Colonic mucosa (tissue), 4 donors: ENCODE measurements around the gene ARID1B. TPM values are rescaled to one million over a fixed set of nuclear protein-coding genes. Genes with fewer than 3 reads are reported as not detected.

Experiments
- DNase-seq: peaks from one replicate; pipeline ENCODE4 v3.0.0-alpha.2; 2020
- H3K27ac ChIP-seq: fragments of 200-600 bp; one replicate; pipeline ENCODE4 v1.8.0; 2021
- H3K27me3 ChIP-seq: fragments of 200-600 bp; one replicate; pipeline ENCODE4 v1.8.0; 2021
- H3K36me3 ChIP-seq: fragments of 200-600 bp; one replicate; pipeline ENCODE4 v1.8.0; 2021
- H3K4me1 ChIP-seq: fragments of 200-600 bp; one replicate; pipeline ENCODE4 v1.8.0; 2021; ENCODE audit warnings: mild to moderate bottlenecking
- H3K4me3 ChIP-seq: fragments of 200-600 bp; one replicate; pipeline ENCODE4 v1.8.0; 2021
- H3K9ac ChIP-seq, 2 donors: one replicate each; pipeline ENCODE4 v1.7.0; 2013; ENCODE audit warnings: control low read depth in 2 of 2, low read depth in 2 of 2, low read length in 2 of 2
- H3K9me3 ChIP-seq: fragments of 200-600 bp; one replicate; pipeline ENCODE4 v1.8.0; 2021
- CTCF ChIP-seq: fragments of 200-600 bp; IDR thresholded peaks from one replicate; pipeline ENCODE4 v1.8.0; 2022; ENCODE audit warnings: antibody characterized with exemption, mild to moderate bottlenecking
- intact Hi-C: fragments of 100-400 bp; cut with DNase I; formaldehyde crosslinking; loops from one replicate; pipeline ENCODE4 v1.14.1; 2022
- total RNA-seq, 2 donors: library from RNA; stranded (reverse); fragmentation: NEBNext Ultra II Directional in 1 of 2; extraction: Animal tissue kit (Norgen Biotek cat#: 25700) in 1 of 2; gene quantifications; one replicate each; pipeline ENCODE4 v1.2.1, GENCODE V29; 2021
- donor health status: healthy.
- donor health status: DM: no; HTN: no; CAD: no.
- donor health status: DM: no; HTN: no; CAD: no.

Gene ARID1B
- total RNA-seq, 2 donors from 2014 or later, result 61.3 to 71.5 TPM

GRCh38 chr6:156767603-156768467, 9.3 kb upstream of the ARID1B start:
- no peaks in the 10 kb centered on the region for H3K4me1 ChIP-seq
- intact Hi-C loops, result no loop called here
- no peaks in the 10 kb centered on the region for H3K36me3 ChIP-seq
- no peak for TF ChIP-seq CTCF
- H3K27me3 ChIP-seq, result no peaks in the 10 kb centered on the region
- no peak overlapping the region for H3K27ac ChIP-seq
- H3K4me3 ChIP-seq, result no peak overlapping the region
- DNase-seq, result no peak
- H3K9ac ChIP-seq, result no peak overlapping the region
- no peaks in the 10 kb centered on the region for H3K9me3 ChIP-seq

DNA sequence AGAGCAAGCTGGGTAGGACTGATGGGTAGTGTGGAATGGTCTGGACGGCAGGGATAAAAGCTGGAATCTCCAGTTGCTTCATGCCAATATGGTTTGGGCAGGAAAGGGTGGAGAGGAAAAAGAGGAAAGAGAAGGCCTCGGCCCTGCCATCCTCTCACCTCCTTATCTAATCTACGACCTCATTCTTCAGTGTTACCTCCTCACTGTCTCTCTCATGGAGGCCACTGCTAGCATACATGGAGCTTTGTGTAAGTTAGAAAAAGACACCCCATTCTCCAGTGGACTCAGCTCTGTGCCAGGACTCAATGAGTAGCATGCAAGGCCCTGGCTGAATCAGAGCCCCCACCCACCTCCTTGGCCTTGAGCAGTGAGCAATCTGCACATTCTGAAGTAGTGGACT, 6.1 kb upstream of the ARID1B start:
- intact Hi-C loops, result loop anchor here (5.0 kb wide), 1 partner anchor 79 kb away; no protein-coding TSS in a partner anchor
- TF ChIP-seq CTCF, result no peak
- H3K9me3 ChIP-seq, result no peaks in the 10 kb centered on the region
- H3K4me3 ChIP-seq, result no peak overlapping the region
- no peak overlapping the region for H3K9ac ChIP-seq
- no peaks in the 10 kb centered on the region for H3K27me3 ChIP-seq
- no peaks in the 10 kb centered on the region for H3K36me3 ChIP-seq
- no peak overlapping the region for H3K27ac ChIP-seq
- no peak for DNase-seq
- H3K4me1 ChIP-seq, result peaks cover 2% of the 10 kb centered on the region

GRCh38 chr6:156771761-156772160, 5.4 kb upstream of the ARID1B start:
- DNase-seq, result no peak
- intact Hi-C loops, result loop anchor here (5.0 kb wide), 1 partner anchor 79 kb away; no protein-coding TSS in a partner anchor
- no peak overlapping the region for H3K4me3 ChIP-seq
- no peaks in the 10 kb centered on the region for H3K9me3 ChIP-seq
- TF ChIP-seq CTCF, result no peak
- no peaks in the 10 kb centered on the region for H3K27me3 ChIP-seq
- H3K9ac ChIP-seq, result no peak overlapping the region
- no peaks in the 10 kb centered on the region for H3K36me3 ChIP-seq
- H3K27ac ChIP-seq, result no peak overlapping the region
- H3K4me1 ChIP-seq, result peaks cover 8% of the 10 kb centered on the region

- TF ChIP-seq CTCF, result no peak
Observed at GRCh38 chr6:156773476-156773875, 3.7 kb upstream of the ARID1B start.

GRCh38 chr6:156773935-156774852, 3.0 kb upstream of the ARID1B start:
- intact Hi-C loops, result loop anchor here (5.0 kb wide), 1 partner anchor 82 kb away; no protein-coding TSS in a partner anchor
- no peak for TF ChIP-seq CTCF
- Histone ChIP-seq H3K9ac (no peak overlapping the region), H3K4me3 (no peak overlapping the region), H3K9me3 (no peaks in the 10 kb centered on the region), H3K27me3 (no peaks in the 10 kb centered on the region), H3K4me1 (peaks cover 8% of the 10 kb centered on the region), H3K27ac (no peak overlapping the region), H3K36me3 (no peaks in the 10 kb centered on the region)
- no peak for DNase-seq

More at GRCh38 chr6:156773476-156773875, 3.7 kb upstream of the ARID1B start:
- H3K9me3 ChIP-seq, result no peaks in the 10 kb centered on the region
- H3K9ac ChIP-seq, result no peak overlapping the region
- H3K4me3 ChIP-seq, result no peak overlapping the region
- intact Hi-C loops, result loop anchor here (5.0 kb wide), 1 partner anchor 81 kb away; no protein-coding TSS in a partner anchor
- no peak overlapping the region for H3K27ac ChIP-seq
- no peaks in the 10 kb centered on the region for H3K36me3 ChIP-seq
- H3K4me1 ChIP-seq, result peaks cover 8% of the 10 kb centered on the region
- no peak for DNase-seq
- H3K27me3 ChIP-seq, result no peaks in the 10 kb centered on the region
